HG02798 (cell line): Measurements from ENCODE around the gene TKFC.
"Not testable (repeated sequence)": the region's sequence is repeated elsewhere in the genome, so short reads cannot be mapped to it uniquely, and the experiment has no call there.

Experiments
- ATAC-seq: cut with Tn5 transposase; IDR thresholded peaks from one replicate; pipeline ENCODE4 v1.9.1; 2021; ENCODE audit warnings: mild to moderate bottlenecking; ENCODE audit not compliant: unreplicated experiment, poor library complexity

TKFC gene

GRCh38 chr11:61362542-61362875 is 29.5 kb downstream of the TKFC start:
- no peak for ATAC-seq

- no peak for ATAC-seq
Observed at GRCh38 chr11:61364012-61364675, 31.1 kb downstream of the TKFC start.

- no peak for ATAC-seq
Observed at GRCh38 chr11:61367406-61367805, 34.4 kb downstream of the TKFC start.

- ATAC-seq: no peak
Observed at GRCh38 chr11:61368646-61369045, 35.6 kb downstream of the TKFC start.

GRCh38 chr11:61369372-61370348 is 36.6 kb downstream of the TKFC start:
- ATAC-seq: peak; percentile 68

DNA sequence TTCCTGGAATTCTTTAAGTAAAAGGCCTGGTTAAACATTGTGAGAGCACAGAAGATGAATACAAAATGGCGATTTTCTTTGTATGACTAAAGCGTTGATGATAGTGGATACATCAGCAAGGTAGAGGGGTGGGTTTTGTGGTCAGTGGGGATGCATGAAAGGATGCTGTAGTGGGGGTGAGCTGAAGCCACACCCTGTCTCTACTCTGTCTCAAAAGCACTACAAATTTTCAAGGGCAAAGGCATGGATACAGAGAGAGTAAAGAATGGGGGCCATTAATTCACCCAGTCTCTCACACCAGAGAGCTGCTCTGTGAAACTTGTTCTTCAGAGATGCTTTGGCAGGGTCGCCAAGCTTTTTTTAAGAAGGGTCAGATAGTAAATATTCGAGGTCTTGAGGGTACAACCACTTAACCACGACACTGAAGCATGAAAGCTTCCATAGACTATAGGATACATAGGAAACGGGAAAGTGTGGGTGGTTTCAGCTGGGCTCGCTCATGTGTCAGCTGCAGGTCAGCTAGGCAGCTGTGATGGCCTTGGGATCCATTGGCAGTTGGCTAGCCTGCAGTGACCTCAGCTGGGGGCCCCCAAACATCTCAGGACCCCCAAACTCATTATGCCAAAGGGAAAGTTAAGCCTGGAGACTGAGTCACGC is 37.4 kb downstream of the TKFC start:
- ATAC-seq: no peak

DNA sequence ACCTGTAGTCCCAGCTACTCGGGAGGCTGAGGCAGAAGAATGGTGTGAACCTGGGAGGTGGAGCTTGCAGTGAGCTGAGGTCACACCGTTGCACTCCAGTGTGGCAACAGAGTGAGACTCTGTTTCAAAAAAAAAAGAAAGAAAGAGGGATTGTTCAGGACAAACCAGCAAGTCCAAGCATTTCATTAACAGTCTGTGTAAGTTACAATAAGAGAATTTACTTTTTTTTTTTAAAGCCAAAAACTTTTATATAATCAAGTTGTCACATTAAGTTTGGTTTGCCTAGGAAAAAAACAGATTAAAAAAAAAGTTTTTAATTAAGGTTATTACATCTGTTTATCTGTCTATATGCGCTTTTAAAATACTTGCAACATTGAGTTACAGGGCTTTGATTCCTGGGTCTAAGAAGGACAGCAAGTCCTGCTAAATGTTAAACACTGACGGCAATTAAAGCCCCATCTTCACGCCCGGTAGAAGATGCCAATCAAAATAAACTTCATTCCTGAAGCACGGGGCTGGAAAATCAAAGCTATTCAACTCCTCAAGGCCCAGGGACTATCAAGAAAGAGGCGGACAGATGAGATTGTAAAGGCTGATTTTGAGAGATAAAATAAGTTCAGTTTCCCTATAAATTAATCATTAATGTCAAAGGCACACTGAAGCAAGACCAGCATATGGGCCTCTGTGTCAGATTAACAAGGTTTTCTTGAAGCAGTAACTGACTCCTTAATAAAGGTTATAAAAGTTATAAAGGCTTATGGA is 39.8 kb downstream of the TKFC start:
- ATAC-seq: no peak

DNA sequence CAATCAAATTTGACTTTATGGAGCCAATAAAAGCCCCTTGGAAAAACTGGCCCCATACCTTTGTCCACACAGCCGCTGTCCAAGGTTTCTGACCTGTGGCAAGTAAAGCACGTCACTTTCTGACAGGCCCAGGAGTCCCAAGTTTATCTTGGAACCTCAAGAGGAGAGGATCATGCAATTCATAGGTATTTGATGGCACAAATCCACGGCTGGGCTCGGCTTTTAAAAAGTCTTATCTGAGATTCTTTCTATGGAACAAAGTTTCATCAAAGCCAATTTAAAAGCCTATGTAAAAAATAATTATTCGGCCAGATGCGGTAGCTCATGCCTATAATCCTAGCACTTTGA is 42.7 kb downstream of the TKFC start:
- no peak for ATAC-seq

DNA sequence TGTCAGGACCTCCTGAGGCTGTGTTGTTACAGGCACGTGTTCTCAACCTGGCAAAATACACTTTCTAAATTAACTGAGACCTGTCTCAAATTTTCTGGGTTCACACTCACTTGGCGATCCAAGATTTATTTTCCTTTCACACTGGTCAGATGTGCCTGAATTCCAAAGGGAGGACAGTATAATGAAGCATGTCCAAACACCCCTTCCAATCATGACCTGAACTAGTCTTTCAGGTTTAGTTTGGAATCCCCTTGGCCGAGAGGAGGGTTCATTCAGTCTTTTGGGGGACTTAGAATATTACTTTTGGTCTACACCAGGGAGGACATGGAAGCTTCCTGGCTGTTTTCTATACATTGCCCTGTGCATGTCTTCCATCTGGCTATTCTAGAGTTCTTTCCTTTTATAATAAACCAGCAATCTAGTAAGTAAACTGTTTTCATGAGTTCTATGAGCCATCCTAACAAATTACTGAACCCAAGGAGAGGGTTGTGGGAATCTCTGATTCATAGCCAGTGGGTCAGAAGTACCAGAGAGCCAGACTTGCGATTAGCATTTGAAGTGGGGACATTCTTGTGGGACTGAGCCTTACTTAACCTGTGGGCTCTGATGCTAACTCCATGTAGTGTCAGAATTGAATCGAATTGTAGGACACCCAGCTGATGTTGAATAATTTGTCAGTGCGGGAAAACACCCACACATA is 44.6 kb downstream of the TKFC start:
- no peak for ATAC-seq

DNA sequence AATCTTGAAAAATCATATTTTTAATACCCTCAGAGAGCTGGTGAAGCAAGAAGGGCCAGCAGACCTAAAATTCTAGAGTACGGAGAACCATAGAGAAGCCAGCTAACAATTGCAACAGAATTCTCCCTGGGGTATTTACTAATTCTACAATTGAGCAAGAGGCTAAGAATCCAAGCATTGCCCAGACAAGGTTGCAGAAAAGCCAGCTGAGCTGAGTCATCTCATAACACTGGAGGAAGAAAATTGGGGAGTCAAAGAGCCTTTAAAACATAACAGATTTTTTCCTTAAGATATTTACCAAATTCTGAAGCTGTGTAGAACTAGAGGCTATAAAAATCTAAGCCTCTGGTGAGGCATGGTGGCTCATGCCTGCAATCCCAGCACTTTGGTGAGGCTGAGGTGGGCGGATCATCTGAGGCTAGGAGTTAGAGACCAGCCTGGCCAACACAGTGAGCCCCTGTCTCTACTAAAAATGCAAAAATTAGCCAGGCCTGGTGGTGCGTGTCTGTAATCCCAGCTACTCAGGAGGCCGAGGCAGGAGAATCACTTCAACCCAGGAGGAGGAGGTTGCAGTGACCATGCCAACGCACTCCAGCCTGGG is 45.8 kb downstream of the TKFC start:
- no peak for ATAC-seq

- no peak for ATAC-seq
Observed at GRCh38 chr11:61380884-61381283, 47.9 kb downstream of the TKFC start.

GRCh38 chr11:61383859-61384258 is 50.8 kb downstream of the TKFC start:
- not testable (repeated sequence) for ATAC-seq

- no peak for ATAC-seq
Observed at GRCh38 chr11:61384271-61385242, 51.5 kb downstream of the TKFC start.

DNA sequence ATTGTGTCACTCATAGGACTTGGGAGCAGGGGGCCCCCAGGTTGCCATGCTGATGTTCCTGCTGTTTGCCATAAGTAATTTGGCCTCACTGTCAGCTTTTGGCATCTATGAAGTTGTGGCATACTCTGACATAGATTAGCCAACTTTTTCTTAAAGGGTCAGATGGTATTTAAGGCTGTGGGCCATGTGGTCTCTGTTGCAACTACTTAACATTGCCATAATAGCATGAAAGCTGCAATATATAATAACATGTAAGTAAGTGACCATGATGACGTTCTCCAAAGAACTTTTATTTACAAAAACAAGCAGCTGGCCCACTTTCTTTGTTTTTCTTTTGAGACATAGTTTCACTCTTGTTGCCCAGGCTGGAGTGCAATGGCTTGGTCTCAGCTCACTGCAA is 57.1 kb downstream of the TKFC start:
- ATAC-seq: no peak

DNA sequence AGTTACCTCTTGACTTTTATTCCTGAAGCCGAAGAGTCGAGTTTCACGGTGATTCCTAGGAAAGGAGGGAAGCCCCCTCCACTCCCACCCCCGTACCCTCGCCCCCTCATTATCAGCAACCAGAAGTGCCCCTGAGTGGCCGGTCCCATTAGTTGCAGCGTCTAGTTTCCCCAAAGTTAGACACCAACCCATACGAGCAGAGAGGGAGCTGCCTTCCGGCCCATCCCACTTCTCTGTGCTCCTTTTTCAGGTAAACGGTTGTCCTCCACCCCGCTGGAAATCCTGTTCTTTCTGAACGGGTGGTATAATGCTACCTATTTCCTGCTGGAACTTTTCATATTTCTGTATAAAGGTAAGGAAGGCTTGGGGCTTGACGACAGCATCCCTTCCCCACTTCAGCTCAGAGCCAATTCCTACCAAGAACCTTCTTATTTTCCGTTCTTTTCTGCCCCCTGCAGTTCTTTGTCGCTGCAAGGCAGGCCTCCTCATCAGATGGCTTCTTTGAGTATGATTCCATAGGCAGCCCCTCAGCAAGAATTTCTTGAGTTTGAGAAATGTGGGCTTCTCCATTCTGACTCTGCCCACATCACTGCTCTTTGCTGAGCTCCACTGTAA is 60.1 kb downstream of the TKFC start:
- no peak for ATAC-seq
